Measurements from ENCODE around the gene ATP10D.

The ATP10D gene

GRCh38 chr4:47469951-47470350, 15.1 kb upstream of the ATP10D start:
- Histone ChIP-seq H3F3A (ENCODE audit: insufficient read depth, low read length) (no peaks in the 10 kb centered on the region), H3K9ac (ENCODE audit: low read length) (no peak overlapping the region), H3K27me3 (ENCODE audit: insufficient read depth, low read length) (no peaks in the 10 kb centered on the region), H4K20me1 (ENCODE audit: insufficient read depth, low read length) (no peaks in the 10 kb centered on the region), H3K4me1 (ENCODE audit: insufficient read depth, low read length, severe bottlenecking) (peaks cover 8% of the 10 kb centered on the region), H3K27ac (ENCODE audit: low read depth, low read length, poor library complexity, severe bottlenecking) (no peak overlapping the region), H3K4me3 (ENCODE audit: low read depth, low read length, poor library complexity, severe bottlenecking) (no peak overlapping the region), H3K9me3 (ENCODE audit: low read length) (no peaks in the 10 kb centered on the region), H3K9me2 (ENCODE audit: low read depth, low read length) (no peaks in the 10 kb centered on the region), H3K4me2 (ENCODE audit: low read length) (no peak overlapping the region), H3K79me2 (ENCODE audit: insufficient read depth, low read length) (no peaks in the 10 kb centered on the region), H2AFZ (ENCODE audit: low read length) (no peak overlapping the region), H3K36me3 (ENCODE audit: insufficient read depth, low read length) (no peaks in the 10 kb centered on the region)
- no peak for TF ChIP-seq EZH2 (IDR thresholded peaks at IDR 0.05; ENCODE audit: borderline replicate concordance, low read length)
- TF ChIP-seq, protein P1, sequence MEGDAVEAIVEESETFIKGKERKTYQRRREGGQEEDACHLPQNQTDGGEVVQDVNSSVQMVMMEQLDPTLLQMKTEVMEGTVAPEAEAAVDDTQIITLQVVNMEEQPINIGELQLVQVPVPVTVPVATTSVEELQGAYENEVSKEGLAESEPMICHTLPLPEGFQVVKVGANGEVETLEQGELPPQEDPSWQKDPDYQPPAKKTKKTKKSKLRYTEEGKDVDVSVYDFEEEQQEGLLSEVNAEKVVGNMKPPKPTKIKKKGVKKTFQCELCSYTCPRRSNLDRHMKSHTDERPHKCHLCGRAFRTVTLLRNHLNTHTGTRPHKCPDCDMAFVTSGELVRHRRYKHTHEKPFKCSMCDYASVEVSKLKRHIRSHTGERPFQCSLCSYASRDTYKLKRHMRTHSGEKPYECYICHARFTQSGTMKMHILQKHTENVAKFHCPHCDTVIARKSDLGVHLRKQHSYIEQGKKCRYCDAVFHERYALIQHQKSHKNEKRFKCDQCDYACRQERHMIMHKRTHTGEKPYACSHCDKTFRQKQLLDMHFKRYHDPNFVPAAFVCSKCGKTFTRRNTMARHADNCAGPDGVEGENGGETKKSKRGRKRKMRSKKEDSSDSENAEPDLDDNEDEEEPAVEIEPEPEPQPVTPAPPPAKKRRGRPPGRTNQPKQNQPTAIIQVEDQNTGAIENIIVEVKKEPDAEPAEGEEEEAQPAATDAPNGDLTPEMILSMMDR (IDR thresholded peaks at IDR 0.05; ENCODE audit: low read length) = no peak

DNA sequence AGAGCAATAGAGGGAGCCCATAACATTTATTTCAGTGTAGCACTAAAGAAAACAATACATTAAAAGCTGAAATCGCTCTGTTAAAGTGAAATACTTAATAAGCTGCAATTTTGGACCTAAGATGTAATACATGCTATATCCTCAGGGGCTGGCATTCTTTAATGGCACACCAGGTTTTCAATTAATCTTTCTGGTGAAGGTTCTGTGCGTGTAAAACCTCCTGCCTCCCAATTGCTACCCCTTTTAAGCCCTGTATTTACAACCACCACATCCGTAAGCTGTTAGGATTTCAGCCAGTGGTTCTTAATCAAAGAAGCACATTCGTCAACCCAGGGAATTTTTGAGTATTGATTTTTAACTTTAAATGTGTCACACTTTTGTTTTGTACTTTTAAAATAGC, 14.0 kb upstream of the ATP10D start:
- Histone ChIP-seq H3K36me3 (ENCODE audit: insufficient read depth, low read length) (no peaks in the 10 kb centered on the region), H3K9me2 (ENCODE audit: low read depth, low read length) (no peaks in the 10 kb centered on the region), H4K20me1 (ENCODE audit: insufficient read depth, low read length) (no peaks in the 10 kb centered on the region), H3K27ac (ENCODE audit: low read depth, low read length, poor library complexity, severe bottlenecking) (no peak overlapping the region), H3K9me3 (ENCODE audit: low read length) (no peaks in the 10 kb centered on the region), H3K9ac (ENCODE audit: low read length) (no peak overlapping the region), H3K4me3 (ENCODE audit: low read depth, low read length, poor library complexity, severe bottlenecking) (no peak overlapping the region), H3F3A (ENCODE audit: insufficient read depth, low read length) (no peaks in the 10 kb centered on the region), H3K4me2 (ENCODE audit: low read length) (no peak overlapping the region), H3K79me2 (ENCODE audit: insufficient read depth, low read length) (no peaks in the 10 kb centered on the region), H3K4me1 (ENCODE audit: insufficient read depth, low read length, severe bottlenecking) (no peaks in the 10 kb centered on the region), H2AFZ (ENCODE audit: low read length) (no peak overlapping the region), H3K27me3 (ENCODE audit: insufficient read depth, low read length) (no peaks in the 10 kb centered on the region)
- TF ChIP-seq, protein P1 (IDR thresholded peaks at IDR 0.05; ENCODE audit: low read length) = no peak
- no peak for TF ChIP-seq EZH2 (IDR thresholded peaks at IDR 0.05; ENCODE audit: borderline replicate concordance, low read length)

DNA sequence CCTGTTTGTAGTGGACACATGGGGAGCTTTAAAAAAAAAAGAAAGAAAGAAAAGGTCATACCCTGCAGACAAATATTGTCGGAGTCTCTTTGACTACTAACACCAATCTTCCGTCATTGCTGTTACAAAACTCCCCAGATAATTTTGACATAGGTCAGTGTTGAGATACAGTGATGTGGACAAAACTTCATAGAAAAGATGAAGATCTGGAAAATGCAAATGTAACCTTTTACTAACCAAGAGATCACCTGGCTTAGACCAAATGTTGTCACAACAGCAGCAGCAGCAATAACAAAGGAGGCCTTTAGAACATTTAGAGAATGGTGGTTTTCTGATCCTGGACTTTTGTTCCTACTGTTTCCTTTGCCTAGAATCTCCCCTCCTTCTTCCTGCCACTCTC, 13.5 kb upstream of the ATP10D start:
- Histone ChIP-seq H3K9ac (ENCODE audit: low read length) (no peak overlapping the region), H3K9me2 (ENCODE audit: low read depth, low read length) (no peaks in the 10 kb centered on the region), H3K9me3 (ENCODE audit: low read length) (no peaks in the 10 kb centered on the region), H2AFZ (ENCODE audit: low read length) (no peak overlapping the region), H3F3A (ENCODE audit: insufficient read depth, low read length) (no peaks in the 10 kb centered on the region), H3K4me3 (ENCODE audit: low read depth, low read length, poor library complexity, severe bottlenecking) (no peak overlapping the region), H3K4me2 (ENCODE audit: low read length) (no peak overlapping the region), H3K27me3 (ENCODE audit: insufficient read depth, low read length) (no peaks in the 10 kb centered on the region), H4K20me1 (ENCODE audit: insufficient read depth, low read length) (no peaks in the 10 kb centered on the region), H3K27ac (ENCODE audit: low read depth, low read length, poor library complexity, severe bottlenecking) (no peak overlapping the region), H3K4me1 (ENCODE audit: insufficient read depth, low read length, severe bottlenecking) (no peaks in the 10 kb centered on the region), H3K79me2 (ENCODE audit: insufficient read depth, low read length) (no peaks in the 10 kb centered on the region), H3K36me3 (ENCODE audit: insufficient read depth, low read length) (no peaks in the 10 kb centered on the region)
- TF ChIP-seq EZH2 (IDR thresholded peaks at IDR 0.05; ENCODE audit: borderline replicate concordance, low read length) = no peak
- TF ChIP-seq, protein P1 (IDR thresholded peaks at IDR 0.05; ENCODE audit: low read length) = no peak

Measured in OCI-LY1 (cell line).